Activated CD4-positive, alpha-beta T cell treated with anti-CD3 and anti-CD28 coated beads, Interleukin-2, amount 10 ng/mL, durations not matched to agents 7 days and 5 days (primary cell): ENCODE results near the gene SNAP47. TPM values are rescaled to one million over a fixed set of nuclear protein-coding genes. Genes with fewer than 3 reads are reported as not detected.
"Not testable (repeated sequence)": the region's sequence is repeated elsewhere in the genome, so short reads cannot be mapped to it uniquely, and the experiment has no call there.

Experiments
- CTCF ChIA-PET: fragments of 350-600 bp; sonication (Branson Sonifier 250); formaldehyde crosslinking; loops from one replicate; lab custom pipeline; 2021; ENCODE audit warnings: antibody characterized with exemption; lab: Charles Lee
- POLR2A ChIA-PET: fragments of 350-600 bp; sonication (Branson Sonifier 250); formaldehyde crosslinking; loops from one replicate; lab custom pipeline; 2021; ENCODE audit warnings: antibody characterized with exemption; lab: Charles Lee
- DNase-seq: peaks from one replicate; pipeline ENCODE4 v3.0.0-alpha.2; 2020
- H3K27ac Mint-ChIP-seq: one replicate; pipeline ENCODE4 v1.8.0; 2021; ENCODE audit warnings: mild to moderate bottlenecking, moderate library complexity, mixed read lengths
- H3K27me3 Mint-ChIP-seq: one replicate; pipeline ENCODE4 v1.8.0; 2021; ENCODE audit warnings: mixed read lengths
- H3K36me3 Mint-ChIP-seq: one replicate; pipeline ENCODE4 v1.8.0; 2021; ENCODE audit warnings: low read depth, mixed read lengths
- H3K4me1 Mint-ChIP-seq: one replicate; pipeline ENCODE4 v1.8.0; 2021; ENCODE audit warnings: mixed read lengths
- H3K4me3 Mint-ChIP-seq: one replicate; pipeline ENCODE4 v1.8.0; 2021; ENCODE audit warnings: mild to moderate bottlenecking, moderate library complexity, mixed read lengths
- H3K9me3 Mint-ChIP-seq: one replicate; pipeline ENCODE4 v1.8.0; 2021; ENCODE audit warnings: mixed read lengths
- total RNA-seq, 2 experiments: library from RNA; stranded (reverse); gene quantifications; one replicate each; pipeline ENCODE4 v1.2.3, GENCODE V29; 2021

The SNAP47 gene
- 10 to 100 TPM; 30.3 TPM for total RNA-seq

- peak within 1 kb of the TSS; percentile 89 for H3K4me3 Mint-ChIP-seq
- ChIA-PET POLR2A (interaction anchor here (1.1 kb wide), 1 partner anchor 216 kb away, joined by 9 read pairs; no protein-coding TSS in a partner anchor), CTCF (no interaction called here)
- peak within 1 kb of the TSS; percentile 87 for H3K27ac Mint-ChIP-seq
- no peaks in the 10 kb centered on the region for H3K27me3 Mint-ChIP-seq
- H3K4me1 Mint-ChIP-seq, result peaks cover 38% of the 10 kb centered on the region
- peak; percentile 93 for DNase-seq
- no peaks in the 10 kb centered on the region for H3K9me3 Mint-ChIP-seq
- peaks cover 5% of the 10 kb centered on the region for H3K36me3 Mint-ChIP-seq
These were observed at the start of gene SNAP47, which contains the start of gene JMJD4 for GRCh38 chr1:227734856-227735538. Gene SNAP47, plus strand, starts transcription at chr1:227735435. Its CDS starts 12,302 bp downstream, at chr1:227747737. Gene JMJD4, minus strand, starts transcription at chr1:227735302. Its CDS starts 29 bp downstream, at chr1:227735273.

- peaks cover 2% of the 10 kb centered on the region for H3K36me3 Mint-ChIP-seq
These were observed 49.4 kb upstream of the SNAP47 start for GRCh38 chr1:227685807-227686206.

GRCh38 chr1:227697321-227697864 lies 37.8 kb upstream of the SNAP47 start:
- H3K9me3 Mint-ChIP-seq, result peaks cover 42% of the 10 kb centered on the region
- peaks cover 2% of the 10 kb centered on the region for H3K27me3 Mint-ChIP-seq
- ChIA-PET CTCF (no interaction called here), POLR2A (no interaction called here)
- no peaks in the 10 kb centered on the region for H3K4me1 Mint-ChIP-seq
- no peak overlapping the region for H3K4me3 Mint-ChIP-seq
- no peak overlapping the region for H3K27ac Mint-ChIP-seq
- peaks cover 4% of the 10 kb centered on the region for H3K36me3 Mint-ChIP-seq
- DNase-seq, result no peak

More at GRCh38 chr1:227685807-227686206, 49.4 kb upstream of the SNAP47 start:
- Mint-ChIP-seq H3K27ac (no peak overlapping the region), H3K9me3 (peaks cover 47% of the 10 kb centered on the region), H3K4me3 (no peak overlapping the region), H3K27me3 (no peaks in the 10 kb centered on the region), H3K4me1 (no peaks in the 10 kb centered on the region)
- no peak for DNase-seq
- ChIA-PET POLR2A (no interaction called here), CTCF (no interaction called here)

GRCh38 chr1:227701631-227702030 lies 33.6 kb upstream of the SNAP47 start:
- POLR2A ChIA-PET, H3K36me3 Mint-ChIP-seq, DNase-seq, CTCF ChIA-PET, H3K4me1 Mint-ChIP-seq, H3K27me3 Mint-ChIP-seq, H3K4me3 Mint-ChIP-seq, H3K27ac Mint-ChIP-seq: not testable (repeated sequence)
- peaks cover 56% of the 10 kb centered on the region for H3K9me3 Mint-ChIP-seq

- Mint-ChIP-seq H3K27me3 (no peaks in the 10 kb centered on the region), H3K27ac (peak overlapping the region; percentile 67), H3K36me3 (peaks cover 6% of the 10 kb centered on the region), H3K4me1 (peaks cover 11% of the 10 kb centered on the region), H3K9me3 (peaks cover 46% of the 10 kb centered on the region), H3K4me3 (peak overlapping the region; percentile 9)
- ChIA-PET POLR2A (interaction anchor here (0.7 kb wide), 1 partner anchor 350 kb away, joined by 3 read pairs; no protein-coding TSS in a partner anchor), CTCF (no interaction called here)
- DNase-seq, result no peak
These were observed 27.4 kb upstream of the SNAP47 start for GRCh38 chr1:227707846-227708245.

- H3K36me3 Mint-ChIP-seq, result peaks cover 6% of the 10 kb centered on the region
- ChIA-PET POLR2A (no interaction called here), CTCF (no interaction called here)
- H3K27me3 Mint-ChIP-seq, result no peaks in the 10 kb centered on the region
- H3K9me3 Mint-ChIP-seq, result peaks cover 38% of the 10 kb centered on the region
- H3K27ac Mint-ChIP-seq, result no peak overlapping the region
- no peak overlapping the region for H3K4me3 Mint-ChIP-seq
- DNase-seq, result no peak
- peaks cover 11% of the 10 kb centered on the region for H3K4me1 Mint-ChIP-seq
These were observed 25.8 kb upstream of the SNAP47 start for GRCh38 chr1:227709451-227709850.

- H3K4me1 Mint-ChIP-seq, result peaks cover 11% of the 10 kb centered on the region
- peaks cover 42% of the 10 kb centered on the region for H3K9me3 Mint-ChIP-seq
- POLR2A ChIA-PET, H3K4me3 Mint-ChIP-seq, H3K36me3 Mint-ChIP-seq, H3K27ac Mint-ChIP-seq, CTCF ChIA-PET, DNase-seq, H3K27me3 Mint-ChIP-seq: not testable (repeated sequence)
These were observed 24.8 kb upstream of the SNAP47 start for GRCh38 chr1:227710474-227710873.

GRCh38 chr1:227712648-227713047 lies 22.6 kb upstream of the SNAP47 start:
- CTCF ChIA-PET, result no interaction called here
- no peak for DNase-seq
- Mint-ChIP-seq H3K4me3 (no peak overlapping the region), H3K27me3 (no peaks in the 10 kb centered on the region), H3K4me1 (peaks cover 8% of the 10 kb centered on the region), H3K36me3 (peaks cover 6% of the 10 kb centered on the region), H3K9me3 (peaks cover 45% of the 10 kb centered on the region), H3K27ac (no peak overlapping the region)
- POLR2A ChIA-PET, result no interaction called here

- DNase-seq, result no peak
- ChIA-PET POLR2A (no interaction called here), CTCF (no interaction called here)
- H3K27me3 Mint-ChIP-seq, result no peaks in the 10 kb centered on the region
- no peaks in the 10 kb centered on the region for H3K4me1 Mint-ChIP-seq
- H3K4me3 Mint-ChIP-seq, result no peak overlapping the region
- H3K27ac Mint-ChIP-seq, result no peak overlapping the region
- peaks cover 64% of the 10 kb centered on the region for H3K9me3 Mint-ChIP-seq
- peaks cover 7% of the 10 kb centered on the region for H3K36me3 Mint-ChIP-seq
These were observed 16.3 kb upstream of the SNAP47 start for GRCh38 chr1:227718932-227719331.

- no peak for DNase-seq
- Mint-ChIP-seq H3K36me3 (peaks cover 9% of the 10 kb centered on the region), H3K27me3 (peaks cover 14% of the 10 kb centered on the region), H3K4me1 (peaks cover 5% of the 10 kb centered on the region), H3K9me3 (peaks cover 48% of the 10 kb centered on the region), H3K27ac (peak overlapping the region; percentile 48), H3K4me3 (no peak overlapping the region)
- CTCF ChIA-PET, result interaction anchor here (0.7 kb wide), 1 partner anchor 600 kb away, joined by 3 read pairs; no protein-coding TSS in a partner anchor
- POLR2A ChIA-PET, result no interaction called here
These were observed 11.8 kb upstream of the SNAP47 start for GRCh38 chr1:227723474-227723873.

- no peak overlapping the region for H3K4me3 Mint-ChIP-seq
- H3K9me3 Mint-ChIP-seq, result peaks cover 37% of the 10 kb centered on the region
- POLR2A ChIA-PET, result no interaction called here
These were observed 10.2 kb upstream of the SNAP47 start for GRCh38 chr1:227725046-227725445.

GRCh38 chr1:227726318-227726717 lies 8.9 kb upstream of the SNAP47 start:
- Mint-ChIP-seq H3K4me3 (no peak overlapping the region), H3K36me3 (peaks cover 9% of the 10 kb centered on the region), H3K27me3 (peaks cover 14% of the 10 kb centered on the region), H3K4me1 (peaks cover 17% of the 10 kb centered on the region), H3K9me3 (peaks cover 26% of the 10 kb centered on the region), H3K27ac (no peak overlapping the region)
- no peak for DNase-seq
- POLR2A ChIA-PET, result no interaction called here
- CTCF ChIA-PET, result no interaction called here

More at GRCh38 chr1:227725046-227725445, 10.2 kb upstream of the SNAP47 start:
- CTCF ChIA-PET, result no interaction called here
- no peak for DNase-seq
- H3K27ac Mint-ChIP-seq, result no peak overlapping the region
- H3K27me3 Mint-ChIP-seq, result peaks cover 14% of the 10 kb centered on the region
- peaks cover 14% of the 10 kb centered on the region for H3K4me1 Mint-ChIP-seq
- H3K36me3 Mint-ChIP-seq, result peaks cover 9% of the 10 kb centered on the region

GRCh38 chr1:227726924-227727599 lies 8.2 kb upstream of the SNAP47 start:
- peaks cover 17% of the 10 kb centered on the region for H3K4me1 Mint-ChIP-seq
- POLR2A ChIA-PET, result no interaction called here

More at GRCh38 chr1:227726924-227727599, 8.2 kb upstream of the SNAP47 start:
- DNase-seq, result no peak
- CTCF ChIA-PET, result interaction anchor here (0.6 kb wide), 1 partner anchor 36 kb away, joined by 3 read pairs; no protein-coding TSS in a partner anchor
- Mint-ChIP-seq H3K27me3 (peaks cover 14% of the 10 kb centered on the region), H3K9me3 (peaks cover 20% of the 10 kb centered on the region), H3K36me3 (peaks cover 6% of the 10 kb centered on the region), H3K4me3 (peak overlapping the region; percentile 19), H3K27ac (peak overlapping the region; percentile 9)
